Measurements from ENCODE around the gene ADAMTSL1.
"Not testable (repeated sequence)": the region's sequence is repeated elsewhere in the genome, so short reads cannot be mapped to it uniquely, and the experiment has no call there.

The ADAMTSL1 gene

GRCh38 chr9:18911714-18912342, 437.9 kb downstream of the ADAMTSL1 start:
- DNase-seq, result no peak

- DNase-seq, result no peak
These were observed 446.5 kb downstream of the ADAMTSL1 start for GRCh38 chr9:18920141-18921084.

- no peak for DNase-seq
These were observed 447.6 kb downstream of the ADAMTSL1 start for GRCh38 chr9:18921366-18922075.

- DNase-seq, result no peak
These were observed 448.4 kb downstream of the ADAMTSL1 start for GRCh38 chr9:18922161-18922885.

- no peak for DNase-seq
These were observed 449.2 kb downstream of the ADAMTSL1 start for GRCh38 chr9:18923167-18923566.

- DNase-seq, result no peak
These were observed 449.9 kb downstream of the ADAMTSL1 start for GRCh38 chr9:18923671-18924430.

GRCh38 chr9:18925880-18926279, 451.9 kb downstream of the ADAMTSL1 start:
- DNase-seq, result no peak

GRCh38 chr9:18926513-18926912, 452.6 kb downstream of the ADAMTSL1 start:
- DNase-seq, result no peak

GRCh38 chr9:18928711-18929110, 454.8 kb downstream of the ADAMTSL1 start:
- no peak for DNase-seq

- not testable (repeated sequence) for DNase-seq
These were observed 456.7 kb downstream of the ADAMTSL1 start for GRCh38 chr9:18930611-18931010.

GRCh38 chr9:18935541-18935940, 461.6 kb downstream of the ADAMTSL1 start:
- no peak for DNase-seq

GRCh38 chr9:18936094-18936871, 462.3 kb downstream of the ADAMTSL1 start:
- DNase-seq, result no peak

GRCh38 chr9:18939943-18940342, 466.0 kb downstream of the ADAMTSL1 start:
- DNase-seq, result no peak

GRCh38 chr9:18941060-18941740, 467.2 kb downstream of the ADAMTSL1 start:
- DNase-seq, result no peak

- no peak for DNase-seq
These were observed 468.8 kb downstream of the ADAMTSL1 start for GRCh38 chr9:18942801-18943200.

- DNase-seq, result no peak
These were observed 474.0 kb downstream of the ADAMTSL1 start for GRCh38 chr9:18947892-18948339.

- no peak for DNase-seq
These were observed 478.0 kb downstream of the ADAMTSL1 start for GRCh38 chr9:18951936-18952335.

GRCh38 chr9:18955626-18956025, 481.7 kb downstream of the ADAMTSL1 start:
- DNase-seq, result no peak
